ENCODE measurements around the gene ENSA.
A peak's percentile ranks its signal among the peaks of the same experiment; 100 is the strongest.
"Not testable (repeated sequence)": the region's sequence is repeated elsewhere in the genome, so short reads cannot be mapped to it uniquely, and the experiment has no call there.

The ENSA gene

DNA sequence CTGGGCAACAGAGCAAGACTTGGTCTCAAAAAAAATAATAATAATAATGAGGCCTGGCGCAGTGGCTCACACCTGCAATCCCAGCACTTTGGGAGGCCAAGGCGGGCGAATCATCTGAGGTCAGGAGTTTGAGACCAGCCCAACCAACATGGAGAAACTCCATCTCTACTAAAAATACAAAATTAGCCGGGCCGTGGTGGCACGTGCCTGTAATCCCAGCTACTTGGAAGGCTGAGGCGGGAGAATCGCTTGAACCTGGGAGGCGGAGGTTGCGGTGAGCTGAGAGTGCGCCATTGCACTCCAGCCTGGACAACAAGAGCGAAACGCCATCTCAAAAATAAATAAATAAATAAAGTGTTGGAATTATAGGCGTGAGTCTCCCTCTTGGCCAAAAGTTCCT is 47.5 kb downstream of the ENSA start:
- H3K4me3 ChIP-seq (ENCODE audit: low read depth, low read length), result not testable (repeated sequence)

DNA sequence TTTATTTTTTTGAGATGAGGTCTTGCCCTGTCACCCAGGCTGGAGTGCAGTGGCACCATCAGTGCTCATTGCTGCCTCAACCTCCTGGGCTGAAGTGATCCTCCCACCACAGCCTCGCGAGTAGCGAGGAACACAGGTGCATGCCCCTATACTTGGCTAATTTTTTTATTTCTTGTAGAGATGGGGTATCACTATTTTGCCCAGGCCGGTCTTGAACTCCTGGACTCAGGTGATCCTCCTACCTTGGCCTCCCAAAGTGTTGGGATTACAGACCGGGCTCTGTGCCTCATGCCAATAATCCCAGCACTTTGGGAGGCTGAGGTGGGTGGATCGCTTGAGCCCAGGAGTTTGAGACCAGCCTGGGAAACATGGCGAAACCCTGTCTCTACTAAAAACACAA is 48.0 kb downstream of the ENSA start:
- not testable (repeated sequence) for H3K4me3 ChIP-seq (ENCODE audit: low read depth, low read length)

DNA sequence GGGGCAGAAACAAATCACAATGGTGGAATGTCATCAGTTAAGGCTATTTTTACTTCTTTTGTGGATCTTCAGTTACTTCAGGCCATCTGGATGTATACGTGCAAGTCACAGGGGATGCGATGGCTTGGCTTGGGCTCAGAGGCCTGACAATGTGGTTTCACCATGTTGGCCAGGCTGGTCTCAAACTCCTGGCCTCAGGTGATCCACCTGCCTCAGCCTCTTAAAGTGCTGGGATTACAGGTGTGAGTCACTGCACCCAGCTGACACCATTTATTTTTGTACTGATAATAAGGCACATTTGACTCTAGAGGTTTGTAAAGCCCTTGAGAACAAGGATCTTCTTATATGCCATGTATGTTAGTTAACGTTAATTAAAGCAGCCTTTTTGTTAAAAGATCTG is 48.4 kb downstream of the ENSA start:
- H3K4me3 ChIP-seq (ENCODE audit: low read depth, low read length), result not testable (repeated sequence)

DNA sequence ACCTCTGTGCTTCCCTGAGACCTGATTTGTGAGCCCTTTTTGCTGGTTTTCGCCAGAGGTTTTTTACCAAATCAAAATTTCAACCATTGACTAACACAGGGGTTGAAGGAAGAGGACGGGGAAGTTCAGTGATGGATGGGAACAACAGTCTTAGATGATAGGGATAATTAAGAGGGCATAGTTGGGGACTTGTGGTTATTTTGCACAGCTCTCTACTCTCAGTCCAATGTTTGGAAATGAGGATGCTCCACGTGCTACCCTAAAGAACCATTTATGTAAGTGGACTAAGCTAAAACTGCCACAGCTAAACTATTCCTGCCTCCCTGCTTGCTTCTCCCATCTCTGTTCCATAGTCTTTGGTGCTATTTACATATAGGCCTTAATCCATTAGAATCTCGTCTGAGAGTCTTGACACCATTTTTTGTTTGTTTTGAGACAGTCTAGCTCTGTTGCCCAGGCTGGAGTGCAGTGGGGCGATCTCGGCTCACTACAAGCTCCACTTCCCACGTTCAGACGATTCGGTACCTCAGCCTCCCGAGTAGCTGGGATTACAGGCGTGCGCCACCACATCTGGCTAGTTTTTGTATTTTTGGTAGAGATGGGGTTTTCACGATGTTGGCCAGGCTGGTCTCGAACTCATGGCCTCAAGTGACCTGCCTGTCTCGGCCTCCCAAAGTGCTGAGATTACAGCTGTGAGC is 49.3 kb downstream of the ENSA start:
- peak overlapping the region; percentile 55 for H3K4me3 ChIP-seq (ENCODE audit: low read depth, low read length)

DNA sequence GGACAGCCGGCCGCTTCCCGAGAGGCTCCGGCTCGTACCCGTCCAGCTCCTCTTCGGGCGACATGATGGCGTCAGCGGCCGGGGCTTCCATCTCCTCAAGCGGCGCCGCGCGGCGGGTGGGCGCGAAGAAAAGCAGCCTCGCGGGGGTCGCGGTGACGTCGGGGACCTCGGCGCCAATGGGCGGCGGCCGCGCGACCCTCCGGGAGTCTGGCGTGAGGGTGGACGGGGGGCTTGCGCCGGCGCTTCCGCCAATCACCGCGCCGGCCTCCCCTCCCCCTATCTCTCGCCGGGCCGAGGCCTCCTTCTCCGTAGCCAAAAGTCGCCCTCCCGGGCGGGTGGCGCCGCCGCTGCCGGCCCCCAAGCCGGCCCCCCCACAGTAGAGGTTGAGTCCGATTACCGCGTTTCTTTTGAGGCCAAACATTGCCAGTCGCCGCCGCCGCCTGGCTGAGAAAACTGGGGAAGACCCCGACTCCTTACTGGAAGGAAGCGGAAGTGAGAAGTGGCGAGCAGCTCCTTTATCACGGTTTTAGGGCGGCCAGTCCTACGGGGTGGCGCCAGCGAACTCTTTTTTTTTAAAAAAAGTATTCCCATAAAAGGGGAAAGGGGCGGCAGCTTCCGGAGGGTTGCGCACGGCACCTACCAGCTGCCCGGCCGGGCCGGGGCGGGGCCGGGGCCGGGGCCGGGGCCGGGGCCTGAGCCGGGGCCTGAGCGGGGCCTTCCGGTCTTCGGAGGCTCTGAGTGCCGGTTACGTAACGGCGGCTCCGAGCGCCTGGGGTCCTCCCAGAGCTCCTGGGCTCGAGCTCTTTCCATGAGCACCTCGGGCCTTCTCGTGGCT is 50.1 kb downstream of the ENSA start, which contains the start of gene MCL1:
TSS of gene MCL1 (minus strand) at position 501 of the 835 bp plus-strand sequence. CDS start at position 421, 80 bp downstream.
- peak within 1 kb of the TSS; percentile 99 for H3K4me3 ChIP-seq (ENCODE audit: low read depth, low read length)

DNA sequence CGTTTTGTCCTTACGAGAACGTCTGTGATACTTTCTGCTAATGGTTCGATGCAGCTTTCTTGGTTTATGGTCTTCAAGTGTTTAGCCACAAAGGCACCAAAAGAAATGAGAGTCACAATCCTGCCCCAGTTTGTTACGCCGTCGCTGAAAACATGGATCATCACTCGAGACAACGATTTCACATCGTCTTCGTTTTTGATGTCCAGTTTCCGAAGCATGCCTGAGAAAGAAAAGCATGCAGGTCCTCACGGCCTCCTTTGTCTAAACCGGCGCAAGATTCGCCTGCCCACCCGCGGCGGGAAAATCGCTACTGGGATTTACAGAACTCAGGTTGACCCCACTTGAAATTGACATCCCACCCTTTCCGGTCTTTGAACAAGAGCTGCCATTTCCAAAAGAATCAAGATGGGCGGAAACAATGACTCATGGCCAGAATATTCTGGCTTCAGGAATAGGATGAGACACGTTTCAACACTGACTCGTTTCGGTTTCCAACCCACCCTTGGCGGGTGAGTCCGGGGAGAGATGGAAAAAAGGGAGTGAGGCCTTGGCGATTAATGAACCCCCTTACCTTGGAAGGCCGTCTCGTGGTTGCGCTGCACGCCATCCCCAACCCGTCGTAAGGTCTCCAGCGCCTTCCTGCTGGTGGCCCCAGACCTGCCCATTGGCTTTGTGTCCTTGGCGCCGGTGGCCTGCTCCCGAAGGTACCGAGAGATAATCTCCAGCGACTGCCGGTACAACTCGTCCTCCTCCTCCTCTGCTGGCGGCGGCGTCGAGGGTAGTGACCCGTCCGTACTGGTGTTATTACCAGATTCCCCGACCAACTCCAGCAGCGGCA is 50.9 kb downstream of the ENSA start:
- peak overlapping the region; percentile 99 for H3K4me3 ChIP-seq (ENCODE audit: low read depth, low read length)

DNA sequence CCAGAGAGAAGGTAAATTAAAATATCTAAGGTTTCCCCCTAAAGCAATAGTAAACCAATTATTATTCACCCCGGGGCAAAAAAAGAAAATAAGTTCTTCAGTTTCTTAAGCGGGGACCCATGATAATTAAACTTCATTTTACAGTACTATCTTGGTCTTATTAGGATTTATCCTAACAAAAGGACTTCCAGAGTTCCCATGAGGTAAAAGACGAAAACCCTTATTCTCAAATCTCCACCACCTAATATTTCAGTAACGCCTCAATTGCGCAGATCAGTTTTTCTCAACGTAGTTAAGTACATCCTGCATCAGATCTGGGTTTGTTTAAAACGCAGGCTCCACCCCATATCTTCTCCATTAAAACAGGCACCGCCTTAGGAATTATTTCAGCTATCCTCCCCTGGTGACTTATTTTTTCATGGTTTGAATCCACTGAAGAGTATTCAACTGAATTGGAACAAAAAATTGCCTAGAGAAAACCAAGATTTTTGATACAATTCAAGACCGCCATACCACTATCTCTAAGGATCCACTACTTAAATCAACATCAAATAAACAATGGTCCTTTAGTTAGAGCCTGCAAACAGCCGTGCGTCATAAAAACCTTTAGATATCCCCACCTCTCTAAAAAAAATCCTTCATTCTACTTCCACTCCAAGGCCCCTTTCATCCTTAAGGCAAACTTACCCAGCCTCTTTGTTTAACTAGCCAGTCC is 51.7 kb downstream of the ENSA start:
- peak overlapping the region; percentile 99 for H3K4me3 ChIP-seq (ENCODE audit: low read depth, low read length)

DNA sequence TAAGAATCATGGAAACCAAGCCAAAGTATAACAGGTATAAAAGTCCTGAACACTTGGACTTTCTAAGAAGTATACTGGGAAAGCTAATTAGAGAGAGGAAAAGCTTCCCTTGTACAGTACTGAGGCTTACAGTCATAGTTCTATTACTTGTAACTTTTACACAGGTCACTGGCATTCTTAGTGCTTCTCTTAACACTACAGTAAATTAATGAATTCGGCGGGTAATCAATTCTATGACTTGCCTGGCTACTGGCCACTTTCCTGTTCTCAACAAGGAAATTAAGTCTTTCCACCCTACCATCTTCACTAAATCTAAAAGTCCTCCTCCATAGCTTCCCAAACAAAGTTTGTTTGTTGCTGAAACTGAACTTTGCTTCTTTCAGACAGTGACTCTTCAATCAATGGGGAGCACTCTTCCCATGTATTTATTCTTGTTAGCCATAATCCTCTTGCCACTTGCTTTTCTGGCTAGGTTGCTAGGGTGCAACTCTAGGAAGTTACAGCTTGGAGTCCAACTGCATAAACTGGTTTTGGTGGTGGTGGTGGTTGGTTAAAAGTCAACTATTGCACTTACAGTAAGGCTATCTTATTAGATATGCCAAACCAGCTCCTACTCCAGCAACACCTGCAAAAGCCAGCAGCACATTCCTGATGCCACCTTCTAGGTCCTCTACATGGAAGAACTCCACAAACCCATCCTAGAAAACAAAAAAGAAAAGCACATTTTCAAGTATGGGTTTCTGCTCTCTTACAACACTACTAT is 52.4 kb downstream of the ENSA start:
- H3K4me3 ChIP-seq (ENCODE audit: low read depth, low read length), result peak overlapping the region; percentile 99

DNA sequence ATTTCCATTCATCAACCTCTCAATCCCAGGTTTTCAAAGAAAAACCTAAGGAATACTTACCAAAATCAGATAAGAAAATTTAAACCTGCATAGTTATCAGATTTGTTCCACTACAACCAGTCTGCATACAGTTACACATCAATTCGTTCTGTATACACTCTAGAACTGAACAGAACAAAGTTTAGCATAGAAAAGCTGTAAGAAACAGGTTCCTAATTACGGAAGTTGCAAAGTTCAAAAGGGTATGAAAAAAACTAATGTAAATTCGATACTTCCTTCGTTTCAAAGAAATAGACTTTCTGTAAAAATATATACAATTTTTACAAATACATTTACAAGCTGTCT is 53.1 kb downstream of the ENSA start:
- H3K4me3 ChIP-seq (ENCODE audit: low read depth, low read length), result peak overlapping the region; percentile 99

DNA sequence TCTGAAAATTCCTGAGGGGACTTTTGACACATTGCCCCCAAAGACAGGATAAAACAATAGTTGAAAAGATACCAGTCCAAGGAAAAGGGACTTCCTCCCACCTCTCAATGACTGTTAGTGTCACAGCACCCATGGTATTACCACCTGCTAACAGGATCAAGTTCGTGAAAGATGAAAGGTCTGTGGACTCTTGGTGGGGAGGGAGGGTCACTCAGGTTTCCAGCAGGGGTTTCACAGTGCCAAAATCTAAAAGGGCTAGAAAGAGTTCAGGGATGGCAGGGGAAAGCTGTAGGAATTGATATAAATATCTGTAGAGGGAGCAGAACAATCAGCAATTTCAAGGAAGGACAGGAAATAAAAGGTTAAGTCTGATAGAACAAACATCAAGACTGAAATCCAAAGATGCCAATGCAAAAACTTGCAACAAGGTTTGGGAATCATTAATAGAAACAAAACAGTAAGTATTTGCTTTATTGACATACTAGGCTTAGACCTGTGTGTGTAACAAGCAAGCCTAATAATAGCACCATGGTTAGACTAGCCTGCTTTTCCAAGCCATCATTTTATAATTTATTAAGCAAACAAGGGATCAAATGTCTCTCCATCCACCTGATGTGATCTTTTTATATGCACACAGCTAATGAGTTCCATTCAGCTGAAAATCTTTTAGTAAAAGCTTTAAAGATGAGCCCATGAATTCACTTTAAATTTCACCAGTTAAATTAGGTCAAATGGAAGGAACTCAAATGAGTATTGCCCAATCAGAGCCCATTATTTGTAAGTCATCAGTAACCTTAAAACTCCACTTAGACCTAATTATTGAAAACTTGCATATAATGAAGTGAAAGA is 53.7 kb downstream of the ENSA start:
- peak overlapping the region; percentile 99 for H3K4me3 ChIP-seq (ENCODE audit: low read depth, low read length)

DNA sequence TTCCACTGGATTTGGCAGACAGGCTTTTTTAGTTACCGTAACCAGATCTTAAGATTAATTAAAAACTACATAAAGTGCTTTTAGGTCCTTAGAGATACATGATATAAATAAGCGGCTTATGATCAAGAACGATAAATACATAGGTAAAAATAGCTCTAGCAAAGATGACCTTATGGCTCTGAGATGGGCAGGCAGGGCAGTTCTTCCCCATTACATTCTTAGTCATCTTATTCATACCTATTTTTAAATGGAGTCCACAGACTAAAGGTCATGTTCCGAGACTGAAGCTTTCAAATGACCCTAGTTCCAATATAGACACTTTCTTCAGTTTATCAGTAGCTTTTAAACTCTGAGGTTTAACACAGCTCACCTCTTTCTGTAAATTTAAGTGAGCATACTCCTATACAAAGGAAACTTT is 54.3 kb downstream of the ENSA start:
- H3K4me3 ChIP-seq (ENCODE audit: low read depth, low read length), result peak overlapping the region; percentile 4

DNA sequence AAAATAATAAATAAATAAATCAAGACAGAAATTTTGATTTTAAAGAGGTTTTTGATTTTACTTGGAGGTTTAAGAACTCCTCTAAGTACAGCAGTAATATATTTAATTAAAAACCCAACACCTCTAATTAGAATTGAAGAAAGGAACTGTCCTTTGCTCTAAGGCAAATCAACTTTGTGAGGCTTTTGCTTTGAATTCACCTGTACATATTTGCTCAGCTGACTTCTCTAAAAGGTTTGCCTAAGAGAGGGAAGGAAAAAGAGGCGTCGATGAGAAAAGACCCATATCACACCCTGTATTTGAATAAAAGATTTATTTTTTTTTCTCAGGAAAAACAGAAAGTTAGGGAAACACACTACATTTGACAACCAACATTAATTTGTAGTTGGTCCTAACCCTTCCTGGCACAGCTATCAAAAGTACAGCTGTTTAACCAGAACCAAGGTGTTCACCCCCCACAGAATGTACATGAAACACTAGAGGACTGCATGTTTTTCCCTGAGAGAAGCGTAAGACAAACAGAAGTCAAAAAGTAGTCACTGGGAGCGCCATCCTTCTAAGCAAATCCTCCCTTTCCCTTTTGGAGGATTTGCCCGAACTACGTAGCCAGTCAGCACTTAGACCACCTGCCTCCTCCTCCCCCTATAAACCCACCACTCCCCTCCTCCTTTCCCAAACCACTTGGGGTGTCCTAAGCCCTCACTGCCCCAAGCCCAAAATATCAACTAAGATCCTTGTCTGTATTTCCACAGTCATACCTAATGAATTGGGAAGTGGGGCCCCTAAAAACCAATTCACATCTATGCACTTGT is 54.9 kb downstream of the ENSA start:
- H3K4me3 ChIP-seq (ENCODE audit: low read depth, low read length), result no peak overlapping the region

DNA sequence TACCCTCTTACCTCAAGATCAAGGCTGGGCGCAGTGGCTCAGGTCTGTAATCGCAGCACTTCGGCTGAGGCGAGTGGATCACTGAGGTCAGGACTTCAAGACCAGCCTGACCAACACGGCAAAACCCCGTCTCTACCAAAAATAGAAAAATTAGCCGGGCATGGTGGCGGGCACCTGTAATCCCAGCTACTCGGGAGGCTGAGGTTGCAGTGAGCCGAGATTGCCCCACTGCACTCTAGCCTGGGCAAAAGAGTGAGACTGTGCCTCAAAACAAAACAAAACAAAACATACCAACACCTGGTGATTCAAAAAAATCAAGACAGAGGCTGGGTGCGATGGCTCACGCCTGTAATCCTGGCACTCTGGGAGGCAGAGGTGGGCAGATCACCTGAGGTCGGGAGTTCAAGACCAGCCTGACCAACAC is 55.8 kb downstream of the ENSA start:
- not testable (repeated sequence) for H3K4me3 ChIP-seq (ENCODE audit: low read depth, low read length)

DNA sequence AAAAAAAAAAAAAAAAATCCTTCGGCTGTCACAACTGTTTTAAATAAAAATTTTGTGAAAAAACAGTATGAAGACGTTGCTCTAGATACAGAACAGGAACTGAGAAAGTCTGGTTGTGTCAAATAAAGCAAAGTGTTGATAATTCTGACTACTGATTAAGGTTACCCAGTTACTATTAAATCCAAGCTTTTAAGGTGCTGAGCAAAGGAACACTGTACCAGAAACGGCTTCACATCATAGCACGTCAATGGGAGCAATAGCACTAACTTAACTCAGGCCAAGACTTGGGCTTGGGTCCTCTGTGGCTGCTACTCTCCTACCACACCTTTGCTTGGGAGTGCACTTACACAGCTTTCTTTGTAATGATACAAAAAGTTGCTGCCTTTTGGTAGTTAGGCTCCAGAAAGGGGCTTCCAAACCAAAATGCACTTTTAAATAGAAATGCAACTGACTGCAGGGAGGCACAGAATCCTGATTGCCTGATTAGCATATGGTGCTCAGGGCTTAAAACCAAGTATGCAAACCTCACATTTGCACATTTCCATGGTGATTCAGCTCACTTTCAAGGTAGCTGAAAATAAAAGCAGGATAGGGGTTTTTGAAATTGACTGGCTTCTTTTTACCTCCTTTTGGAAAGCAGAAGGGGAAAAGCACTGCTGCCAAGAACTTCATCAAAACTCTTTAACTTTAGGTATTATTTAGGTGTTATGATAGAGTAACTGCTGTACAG is 56.3 kb downstream of the ENSA start:
- H3K4me3 ChIP-seq (ENCODE audit: low read depth, low read length), result no peak overlapping the region
